HTR-8/SVneo (cell line): ENCODE results near the gene RNF214.
A peak's percentile ranks its signal among the peaks of the same experiment; 100 is the strongest.
"Not testable (repeated sequence)": the region's sequence is repeated elsewhere in the genome, so short reads cannot be mapped to it uniquely, and the experiment has no call there.

Source experiments
- DNase-seq: peaks from one replicate; pipeline ENCODE4 v3.0.0; 2011; ENCODE audit warnings: low spot score, mixed read lengths; ENCODE audit not compliant: insufficient read length
- FAIRE-seq: peaks from 2 replicates; lab custom pipeline; 2011; peaks lifted over from hg19 to GRCh38; lab: Jason Lieb, UNC

The RNF214 gene

GRCh38 chr11:117229411-117229810 lies 3.1 kb upstream of the RNF214 start:
- no peak for DNase-seq
- no peak for FAIRE-seq

GRCh38 chr11:117229931-117230285 lies 2.6 kb upstream of the RNF214 start:
- DNase-seq = no peak
- no peak for FAIRE-seq

GRCh38 chr11:117230286-117230961 lies 2.0 kb upstream of the RNF214 start:
- FAIRE-seq = no peak

GRCh38 chr11:117230999-117231841 lies 1.3 kb upstream of the RNF214 start:
- no peak for DNase-seq
- FAIRE-seq = no peak

More at GRCh38 chr11:117230286-117230961, 2.0 kb upstream of the RNF214 start:
- no peak for DNase-seq

- peak; percentile 93 for DNase-seq
Observed at GRCh38 chr11:117231842-117232091, 704 bp upstream of the RNF214 start, which contains the start of gene PCSK7. TSS of gene PCSK7 (minus strand) at chr11:117232073. CDS start at chr11:117229844, 2,229 bp downstream.

GRCh38 chr11:117232911-117233409 lies 489 bp downstream of the RNF214 start:
- DNase-seq = peak; percentile 17
- FAIRE-seq = no peak

More at GRCh38 chr11:117231842-117232091, 704 bp upstream of the RNF214 start, which contains the start of gene PCSK7:
- no peak for FAIRE-seq

GRCh38 chr11:117238221-117238620 lies 5.8 kb downstream of the RNF214 start:
- DNase-seq (no peak), FAIRE-seq (no peak)

GRCh38 chr11:117239295-117239694 lies 6.8 kb downstream of the RNF214 start:
- FAIRE-seq = peak; percentile 92

GRCh38 chr11:117248341-117248740 lies 15.9 kb downstream of the RNF214 start:
- DNase-seq = no peak
- no peak for FAIRE-seq

More at GRCh38 chr11:117239295-117239694, 6.8 kb downstream of the RNF214 start:
- DNase-seq = peak; percentile 88

- DNase-seq (no peak), FAIRE-seq (no peak)
Observed at GRCh38 chr11:117249571-117249970, 17.1 kb downstream of the RNF214 start.

- DNase-seq (no peak), FAIRE-seq (no peak)
Observed at GRCh38 chr11:117251506-117251905, 19.0 kb downstream of the RNF214 start.

- FAIRE-seq = no peak
- DNase-seq = no peak
Observed at GRCh38 chr11:117255966-117256365, 23.5 kb downstream of the RNF214 start.

- FAIRE-seq = no peak
- no peak for DNase-seq
Observed at GRCh38 chr11:117256573-117256972, 24.1 kb downstream of the RNF214 start.

GRCh38 chr11:117258576-117258975 lies 26.1 kb downstream of the RNF214 start:
- DNase-seq (no peak), FAIRE-seq (no peak)

GRCh38 chr11:117259417-117259816 lies 26.9 kb downstream of the RNF214 start:
- DNase-seq (no peak), FAIRE-seq (no peak)

- not testable (repeated sequence) for DNase-seq, FAIRE-seq
Observed at GRCh38 chr11:117264624-117265323, 32.3 kb downstream of the RNF214 start.

GRCh38 chr11:117265745-117266144 lies 33.3 kb downstream of the RNF214 start:
- FAIRE-seq = no peak
- no peak for DNase-seq

- FAIRE-seq (no peak), DNase-seq (no peak)
Observed at GRCh38 chr11:117269856-117270255, 37.4 kb downstream of the RNF214 start.

GRCh38 chr11:117271208-117271607 lies 38.7 kb downstream of the RNF214 start:
- FAIRE-seq (no peak), DNase-seq (no peak)

GRCh38 chr11:117272175-117272574 lies 39.7 kb downstream of the RNF214 start:
- FAIRE-seq, DNase-seq: not testable (repeated sequence)
